B cell (primary cell): ENCODE measurements around the gene THADA. TPM values are rescaled to one million over a fixed set of nuclear protein-coding genes. Genes with fewer than 3 reads are reported as not detected.

Experiments
- ATAC-seq: fragments of 200-7000 bp; cut with Tn5 transposase; one replicate; pipeline ENCODE4 v1.10.0; 2021; ENCODE audit warnings: low read depth, mild to moderate bottlenecking, moderate number of reproducible peaks, moderate library complexity
- CTCF ChIA-PET: fragments of 350-600 bp; sonication (Branson Sonifier 250); formaldehyde crosslinking; loops from one replicate; lab custom pipeline; 2021; ENCODE audit warnings: antibody characterized with exemption, inconsistent platforms; lab: Charles Lee
- POLR2A ChIA-PET: fragments of 350-600 bp; sonication (Branson Sonifier 250); formaldehyde crosslinking; loops from one replicate; lab custom pipeline; 2021; ENCODE audit warnings: antibody characterized with exemption; lab: Charles Lee
- DNase-seq: peaks from one replicate; pipeline ENCODE4 v3.0.0; 2013
- H2AFZ ChIP-seq: 2 replicates; pipeline ENCODE4 v1.6.1; 2012; ENCODE audit warnings: mild to moderate bottlenecking, low read depth, low read length; ENCODE audit not compliant: insufficient read depth, poor library complexity, severe bottlenecking
- H3K27ac ChIP-seq, 2 donors: 1 replicate in 1 of 2; 2 replicates in 1 of 2; pipeline ENCODE4 v1.5.1; 2012 to 2013; ENCODE audit warnings: low read length in 2 of 2, mild to moderate bottlenecking in 2 of 2, moderate library complexity in 1 of 2
- H3K27me3 ChIP-seq, 4 experiments: fragments of 200-600 bp in 1 of 4; sonication (generic) in 1 of 4; replicated peaks in 1 of 4; 1 replicate in 2 of 4; 2 replicates in 2 of 4; pipeline versions ENCODE4 v1.6.1 to v1.7.0; 2013 to 2016; ENCODE audit warnings: low read length in 3 of 4, mild to moderate bottlenecking in 2 of 4, mixed read lengths in 1 of 4, moderate library complexity in 1 of 4; ENCODE audit not compliant: insufficient read depth in 4 of 4, control insufficient read depth in 3 of 4; ENCODE audit errors: control extremely low read depth in 1 of 4
- H3K36me3 ChIP-seq, 2 experiments: replicated peaks in 1 of 2; 1 replicate in 1 of 2; 2 replicates in 1 of 2; pipeline versions ENCODE4 v1.6.1 to v1.7.1; 2013; ENCODE audit warnings: low read length in 1 of 2; ENCODE audit not compliant: insufficient read depth in 2 of 2, control insufficient read depth in 1 of 2; ENCODE audit errors: control extremely low read depth in 1 of 2, extremely low read depth in 1 of 2
- H3K4me1 ChIP-seq, 2 donors: fragments of 200-600 bp in 1 of 2; sonication (generic) in 1 of 2; 1 replicate in 1 of 2; 2 replicates in 1 of 2; pipeline versions ENCODE4 v1.5.1 to v1.6.1; 2013 to 2017; ENCODE audit warnings: low read length in 2 of 2; ENCODE audit not compliant: control insufficient read depth in 2 of 2, insufficient read depth in 2 of 2
- H3K4me2 ChIP-seq: replicated peaks from 2 replicates; pipeline ENCODE3; 2012; ENCODE audit warnings: mild to moderate bottlenecking, low read depth, low read length; ENCODE audit not compliant: poor library complexity, severe bottlenecking
- H3K4me3 ChIP-seq, 5 experiments: fragments of 200-600 bp in 1 of 5; sonication (generic) in 1 of 5; 1 replicate in 3 of 5; 2 replicates in 2 of 5; pipeline versions ENCODE4 v1.5.1 to v1.7.0; 2011 to 2016; ENCODE audit warnings: low read length in 4 of 5, mild to moderate bottlenecking in 4 of 5, low read depth in 2 of 5, control low read depth in 1 of 5, moderate library complexity in 1 of 5; ENCODE audit not compliant: insufficient read depth in 1 of 5; ENCODE audit errors: control extremely low read depth in 1 of 5, extremely low read depth in 1 of 5
- H3K79me2 ChIP-seq: fragments of 200-600 bp; sonication (generic); one replicate; pipeline ENCODE4 v1.6.0; 2016; ENCODE audit warnings: low read length; ENCODE audit not compliant: control insufficient read depth, insufficient read depth
- H3K9ac ChIP-seq: fragments of 200-600 bp; sonication (generic); 2 replicates; pipeline ENCODE4 v1.6.1; 2017; ENCODE audit warnings: mild to moderate bottlenecking, low read length, moderate library complexity
- H3K9me3 ChIP-seq, 3 donors: one replicate each; pipeline versions ENCODE4 v1.6.1 to v1.7.1; 2013; ENCODE audit warnings: low read length in 2 of 3; ENCODE audit not compliant: control insufficient read depth in 2 of 3, insufficient read depth in 1 of 3; ENCODE audit errors: control extremely low read depth in 1 of 3
- H4K20me1 ChIP-seq: 2 replicates; pipeline ENCODE4 v1.6.0; 2012; ENCODE audit warnings: mild to moderate bottlenecking, low read length; ENCODE audit not compliant: insufficient read depth, control insufficient read depth, poor library complexity, severe bottlenecking
- H3K27ac Mint-ChIP-seq: one replicate; pipeline ENCODE4 v1.8.0; 2021; ENCODE audit warnings: mixed read lengths
- H3K27me3 Mint-ChIP-seq: one replicate; pipeline ENCODE4 v1.8.0; 2021; ENCODE audit warnings: mixed read lengths
- H3K4me1 Mint-ChIP-seq: one replicate; pipeline ENCODE4 v1.8.0; 2021; ENCODE audit warnings: mixed read lengths
- H3K4me3 Mint-ChIP-seq: one replicate; pipeline ENCODE4 v1.8.0; 2021; ENCODE audit warnings: mixed read lengths
- H3K9me3 Mint-ChIP-seq: one replicate; pipeline ENCODE4 v1.8.0; 2022; ENCODE audit warnings: mixed read lengths; ENCODE audit not compliant: insufficient read depth
- CTCF ChIP-seq: fragments of 200-600 bp; IDR thresholded peaks from one replicate; pipeline ENCODE4 v1.8.0; 2022; ENCODE audit warnings: antibody characterized with exemption, mild to moderate bottlenecking
- EZH2 ChIP-seq: IDR thresholded peaks from 2 replicates; pipeline ENCODE4 v1.6.1; 2012; ENCODE audit warnings: borderline replicate concordance, low read depth, mild to moderate bottlenecking, moderate library complexity, low read length; ENCODE audit not compliant: insufficient read depth, poor library complexity, severe bottlenecking
- WGBS: methylation state at CpG from one replicate; pipeline ENCODE4 v1.1.5; 2013; ENCODE audit warnings: missing lambda C conversion rate; ENCODE audit not compliant: insufficient coverage; 5-methylcytosine and 5-hydroxymethylcytosine counted together
- intact Hi-C: fragments of 100-400 bp; cut with micrococcal nuclease; formaldehyde crosslinking; loops from one replicate; pipeline ENCODE4 v1.10.0; 2022
- polyA plus RNA-seq: library from polyadenylated mRNA; depleted of rRNA; stranded (reverse); fragments of >200 nt; gene quantifications from 2 replicates; pipeline ENCODE4 v1.2.3, GENCODE V29; 2012
- total RNA-seq, 2 donors: library from RNA; stranded (reverse); fragments of 120-200 nt in 1 of 2; gene quantifications; 1 replicate in 1 of 2; 2 replicates in 1 of 2; pipeline versions ENCODE4 v1.2.3 to v1.2.4, GENCODE V29; 2013 to 2022

THADA gene
- total and polyA plus RNA-seq, 2 donors (not counting 1 experiment from before 2014, with no cell fraction given): 17.6 to 48.5 TPM

GRCh38 chr2:43318791-43319190 lies 277.0 kb downstream of the THADA start:
- H3K36me3 ChIP-seq: peaks cover 1 to 20% of the 10 kb centered on the region in 2 experiments
- ChIA-PET CTCF (no interaction called here), POLR2A (no interaction called here)
- Mint-ChIP-seq H3K27ac (no peak overlapping the region), H3K4me3 (no peak overlapping the region), H3K27me3 (no peaks in the 10 kb centered on the region), H3K4me1 (peaks cover 2% of the 10 kb centered on the region), H3K9me3 (no peaks in the 10 kb centered on the region)
- no peak overlapping the region for H3K4me2 ChIP-seq
- no peaks in the 10 kb centered on the region for H3K4me1 ChIP-seq
- no peaks in the 10 kb centered on the region for H3K27me3 ChIP-seq
- ATAC-seq: no peak
- intact Hi-C loops: no loop called here
- H3K9ac ChIP-seq: no peak overlapping the region
- H2AFZ ChIP-seq: no peak overlapping the region
- H4K20me1 ChIP-seq: no peaks in the 10 kb centered on the region
- H3K27ac ChIP-seq: no peak overlapping the region
- TF ChIP-seq EZH2 (no peak), CTCF (no peak)
- DNase-seq: no peak
- no peak overlapping the region for H3K4me3 ChIP-seq
- no peaks in the 10 kb centered on the region for H3K79me2 ChIP-seq
- no peaks in the 10 kb centered on the region for H3K9me3 ChIP-seq

DNA sequence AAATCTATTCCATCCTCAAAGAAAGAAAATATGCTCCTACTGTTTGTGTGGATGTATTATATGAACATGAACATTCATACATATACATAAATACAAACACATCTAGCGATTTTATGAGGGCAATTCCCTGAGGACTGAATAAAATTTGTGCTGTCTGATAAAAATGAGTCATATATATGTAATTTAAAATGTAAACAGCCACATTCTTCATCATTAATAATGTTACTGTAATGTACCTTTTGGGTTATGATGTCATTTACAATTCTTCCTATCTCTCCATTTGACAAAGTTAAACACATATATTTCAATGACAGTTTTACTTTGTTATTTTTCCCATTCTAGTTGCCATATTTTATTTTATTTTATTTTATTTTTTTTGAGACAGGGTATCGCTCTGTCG lies 278.2 kb downstream of the THADA start:
- Histone ChIP-seq H4K20me1 (no peaks in the 10 kb centered on the region), H3K27me3 (no peaks in the 10 kb centered on the region), H3K4me1 (no peaks in the 10 kb centered on the region), H3K36me3 (peaks cover 1 to 20% of the 10 kb centered on the region in 2 experiments), H3K4me2 (no peak overlapping the region), H3K27ac (no peak overlapping the region), H3K9me3 (no peaks in the 10 kb centered on the region), H3K79me2 (no peaks in the 10 kb centered on the region), H2AFZ (no peak overlapping the region), H3K9ac (no peak overlapping the region), H3K4me3 (no peak overlapping the region)
- Mint-ChIP-seq H3K27me3 (no peaks in the 10 kb centered on the region), H3K4me3 (no peak overlapping the region), H3K9me3 (no peaks in the 10 kb centered on the region), H3K27ac (no peak overlapping the region), H3K4me1 (peaks cover 2% of the 10 kb centered on the region)
- TF ChIP-seq EZH2 (no peak), CTCF (no peak)
- WGBS: no CpG with 5 or more reads among the region's 3 CpGs
- ATAC-seq (no peak), DNase-seq (no peak)
- ChIA-PET POLR2A (no interaction called here), CTCF (interaction anchor here (0.6 to 1.0 kb wide), 2 partner anchors 9 to 167 kb away, joined by 3 read pairs; no protein-coding TSS in a partner anchor)
- intact Hi-C loops: no loop called here
